IPS-11a (cell line): ENCODE results near the gene SHC3.

Experiments
- H3K4me3 ChIP-seq: one replicate; pipeline ENCODE4 v1.5.1; 2013; ENCODE audit warnings: low read depth, low read length, control low read depth

SHC3 gene

GRCh38 chr9:88991066-88992034 is 187.3 kb downstream of the SHC3 start, which contains the start of gene S1PR3:
Gene S1PR3, plus strand, starts transcription at chr9:88991468. Its CDS starts 9,733 bp downstream, at chr9:89001201.
- peak within 1 kb of the TSS; percentile 82 for H3K4me3 ChIP-seq

- H3K4me3 ChIP-seq: peak overlapping the region; percentile 64
Measured at GRCh38 chr9:88990729-88991065, 187.9 kb downstream of the SHC3 start.

- peak overlapping the region; percentile 64 for H3K4me3 ChIP-seq
Measured at GRCh38 chr9:88990041-88990728, 188.4 kb downstream of the SHC3 start.

- H3K4me3 ChIP-seq: no peak overlapping the region
Measured at GRCh38 chr9:88988796-88989641, 189.6 kb downstream of the SHC3 start.

- H3K4me3 ChIP-seq: no peak overlapping the region
Measured at GRCh38 chr9:88987661-88988060, 191.0 kb downstream of the SHC3 start.

GRCh38 chr9:88986776-88987175 is 191.8 kb downstream of the SHC3 start:
- no peak overlapping the region for H3K4me3 ChIP-seq

GRCh38 chr9:88985616-88986015 is 193.0 kb downstream of the SHC3 start:
- no peak overlapping the region for H3K4me3 ChIP-seq

GRCh38 chr9:88984543-88984883 is 194.1 kb downstream of the SHC3 start:
- no peak overlapping the region for H3K4me3 ChIP-seq

- H3K4me3 ChIP-seq: no peak overlapping the region
Measured at GRCh38 chr9:88983865-88984542, 194.6 kb downstream of the SHC3 start.

GRCh38 chr9:88980740-88981203 is 197.8 kb downstream of the SHC3 start:
- no peak overlapping the region for H3K4me3 ChIP-seq

- H3K4me3 ChIP-seq: no peak overlapping the region
Measured at GRCh38 chr9:88979791-88980190, 198.8 kb downstream of the SHC3 start.

GRCh38 chr9:88979021-88979420 is 199.6 kb downstream of the SHC3 start:
- no peak overlapping the region for H3K4me3 ChIP-seq

GRCh38 chr9:88978034-88978433 is 200.6 kb downstream of the SHC3 start:
- H3K4me3 ChIP-seq: no peak overlapping the region

- no peak overlapping the region for H3K4me3 ChIP-seq
Measured at GRCh38 chr9:88976890-88977257, 201.7 kb downstream of the SHC3 start.

- no peak overlapping the region for H3K4me3 ChIP-seq
Measured at GRCh38 chr9:88975966-88976889, 202.4 kb downstream of the SHC3 start.

GRCh38 chr9:88974641-88975040 is 204.0 kb downstream of the SHC3 start:
- H3K4me3 ChIP-seq: no peak overlapping the region

- H3K4me3 ChIP-seq: no peak overlapping the region
Measured at GRCh38 chr9:88973281-88974045, 205.2 kb downstream of the SHC3 start.

- no peak overlapping the region for H3K4me3 ChIP-seq
Measured at GRCh38 chr9:88972401-88972800, 206.2 kb downstream of the SHC3 start.
